Neutrophil (primary cell): ENCODE measurements around the gene ABCG1.

Experiments used
- H3K27ac ChIP-seq: fragments of 200-600 bp; sonication (generic); 2 replicates; pipeline ENCODE4 v1.5.1; 2016; ENCODE audit warnings: mild to moderate bottlenecking, moderate library complexity
- H3K27me3 ChIP-seq: fragments of 200-600 bp; sonication (generic); 2 replicates; pipeline ENCODE4 v1.6.0; 2016; ENCODE audit warnings: mild to moderate bottlenecking
- H3K36me3 ChIP-seq: fragments of 200-600 bp; sonication (generic); 2 replicates; pipeline ENCODE4 v1.5.1; 2017
- H3K4me1 ChIP-seq, 2 experiments: fragments of 200-600 bp in 1 of 2; sonication (generic) in 1 of 2; 1 replicate in 1 of 2; 2 replicates in 1 of 2; pipeline versions ENCODE4 v1.5.1 to v1.6.1; 2013 to 2016; ENCODE audit warnings: low read depth in 1 of 2, low read length in 1 of 2, mild to moderate bottlenecking in 1 of 2, moderate library complexity in 1 of 2; ENCODE audit not compliant: control insufficient read depth in 1 of 2, insufficient read depth in 1 of 2
- H3K4me3 ChIP-seq, 2 experiments: fragments of 200-600 bp in 1 of 2; sonication (generic) in 1 of 2; 1 replicate in 1 of 2; 2 replicates in 1 of 2; pipeline ENCODE4 v1.5.1; 2013 to 2016; ENCODE audit warnings: low read depth in 1 of 2, low read length in 1 of 2, mild to moderate bottlenecking in 1 of 2, moderate library complexity in 1 of 2
- H3K9me3 ChIP-seq: fragments of 200-600 bp; sonication (generic); 2 replicates; pipeline ENCODE4 v1.5.1; 2016
- CTCF ChIP-seq: fragments of 200-600 bp; sonication (generic); IDR thresholded peaks from 2 replicates; pipeline ENCODE4 v1.5.1; 2016; ENCODE audit warnings: antibody characterized with exemption

The ABCG1 gene

GRCh38 chr21:42299324-42300044, 80.5 kb downstream of the ABCG1 start:
- no peaks in the 10 kb centered on the region for H3K27me3 ChIP-seq
- no peak for TF ChIP-seq CTCF
- peaks cover 24 to 30% of the 10 kb centered on the region in 2 experiments for H3K4me1 ChIP-seq
- peaks cover 32% of the 10 kb centered on the region for H3K36me3 ChIP-seq
- H3K27ac ChIP-seq: no peak overlapping the region
- H3K4me3 ChIP-seq: no peak overlapping the region
- H3K9me3 ChIP-seq: no peaks in the 10 kb centered on the region

DNA sequence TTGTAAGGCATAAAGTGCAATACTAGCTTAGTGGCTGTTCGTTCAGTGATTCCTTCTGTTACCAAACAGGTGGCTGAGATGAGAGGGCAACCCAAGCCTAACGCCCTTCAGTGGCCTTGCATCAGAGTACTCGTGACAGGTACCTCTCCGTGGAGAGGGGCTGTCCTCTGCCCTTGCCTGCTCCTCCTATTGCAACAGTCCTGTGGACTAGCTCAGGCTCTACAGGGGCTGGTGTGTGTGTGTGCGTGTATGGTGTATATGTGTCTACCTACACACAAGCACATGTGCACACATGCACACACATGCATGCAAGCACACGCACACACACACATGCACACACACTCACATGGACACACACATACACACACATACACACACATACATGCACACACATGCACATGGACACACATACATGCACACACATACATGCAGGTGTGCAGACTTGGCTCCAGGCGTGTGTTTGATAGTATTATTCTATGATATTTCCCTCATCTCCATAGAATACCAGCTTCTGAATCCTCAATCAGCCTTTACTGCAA, 81.2 kb downstream of the ABCG1 start:
- TF ChIP-seq CTCF: no peak
- H3K27ac ChIP-seq: no peak overlapping the region
- H3K36me3 ChIP-seq: peaks cover 26% of the 10 kb centered on the region
- no peak overlapping the region for H3K4me3 ChIP-seq
- no peaks in the 10 kb centered on the region for H3K27me3 ChIP-seq
- H3K4me1 ChIP-seq: peaks cover 24 to 30% of the 10 kb centered on the region in 2 experiments
- H3K9me3 ChIP-seq: no peaks in the 10 kb centered on the region

GRCh38 chr21:42300956-42301355, 82.0 kb downstream of the ABCG1 start:
- H3K36me3 ChIP-seq: peaks cover 20% of the 10 kb centered on the region
- H3K27me3 ChIP-seq: no peaks in the 10 kb centered on the region
- no peak overlapping the region for H3K27ac ChIP-seq
- H3K4me1 ChIP-seq: peaks cover 24 to 30% of the 10 kb centered on the region in 2 experiments
- H3K4me3 ChIP-seq: no peak overlapping the region
- no peaks in the 10 kb centered on the region for H3K9me3 ChIP-seq
- TF ChIP-seq CTCF: no peak

- Histone ChIP-seq H3K27me3 (no peaks in the 10 kb centered on the region), H3K36me3 (peaks cover 15% of the 10 kb centered on the region), H3K4me3 (no peak overlapping the region), H3K9me3 (no peaks in the 10 kb centered on the region), H3K27ac (no peak overlapping the region), H3K4me1 (peaks cover 24 to 30% of the 10 kb centered on the region in 2 experiments)
- TF ChIP-seq CTCF: no peak
These were observed 82.6 kb downstream of the ABCG1 start for GRCh38 chr21:42301371-42302075.

DNA sequence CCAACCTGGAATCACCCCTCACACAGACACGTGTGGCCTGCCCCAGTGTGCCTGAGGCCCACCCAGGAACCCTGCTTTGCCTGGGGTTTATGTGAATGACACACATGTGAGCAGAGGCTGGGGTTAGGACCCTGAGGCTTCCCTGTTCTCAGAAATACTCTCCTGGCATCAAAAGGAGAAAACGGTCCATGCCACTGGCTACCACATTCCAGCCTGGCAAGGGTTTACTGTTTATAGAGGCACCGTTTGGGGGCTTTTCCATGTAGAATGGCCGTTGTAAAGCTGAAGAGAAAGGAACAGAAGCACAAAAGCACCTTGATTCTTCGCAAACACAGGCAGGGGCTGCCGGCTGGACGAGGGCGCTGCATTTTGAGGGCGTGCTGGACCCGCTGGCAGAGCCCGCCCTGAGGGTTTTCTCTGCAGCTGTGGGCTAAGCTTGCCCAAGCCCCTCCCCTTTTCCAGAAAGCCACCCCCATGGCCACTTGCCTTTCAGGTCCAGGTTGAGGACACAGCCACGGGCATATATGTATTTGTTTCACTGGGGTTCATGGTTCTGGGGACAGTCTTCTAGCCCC, 83.2 kb downstream of the ABCG1 start:
- no peaks in the 10 kb centered on the region for H3K27me3 ChIP-seq
- H3K4me3 ChIP-seq: no peak overlapping the region
- no peak for TF ChIP-seq CTCF
- H3K36me3 ChIP-seq: peaks cover 9% of the 10 kb centered on the region
- H3K4me1 ChIP-seq: peaks cover 24 to 30% of the 10 kb centered on the region in 2 experiments
- H3K27ac ChIP-seq: no peak overlapping the region
- H3K9me3 ChIP-seq: no peaks in the 10 kb centered on the region
